Activated B cell treated with CpG ODN at 0.5 μM for 24 hours (primary cell): Measurements from ENCODE around the gene CORO1A. TPM values are rescaled to one million over a fixed set of nuclear protein-coding genes. Genes with fewer than 3 reads are reported as not detected.
"Not testable (repeated sequence)": the region's sequence is repeated elsewhere in the genome, so short reads cannot be mapped to it uniquely, and the experiment has no call there.

Experiments used
- ATAC-seq: fragments of 200-7000 bp; cut with Tn5 transposase; one replicate; pipeline ENCODE4 v1.10.0; 2021; ENCODE audit warnings: low read depth, mild to moderate bottlenecking, moderate library complexity
- CTCF ChIA-PET: fragments of 350-600 bp; sonication (Branson Sonifier 250); formaldehyde crosslinking; loops from one replicate; lab custom pipeline; 2021; ENCODE audit warnings: antibody characterized with exemption; lab: Charles Lee
- POLR2A ChIA-PET: fragments of 350-600 bp; sonication (Branson Sonifier 250); formaldehyde crosslinking; loops from one replicate; lab custom pipeline; 2021; ENCODE audit warnings: antibody characterized with exemption; lab: Charles Lee
- DNase-seq: peaks from one replicate; pipeline ENCODE4 v3.0.0; 2022
- H3K27ac Mint-ChIP-seq: one replicate; pipeline ENCODE4 v1.8.0; 2020; ENCODE audit warnings: mixed read lengths
- H3K27me3 Mint-ChIP-seq: one replicate; pipeline ENCODE4 v1.8.0; 2021; ENCODE audit warnings: mixed read lengths
- H3K36me3 Mint-ChIP-seq: one replicate; pipeline ENCODE4 v1.8.0; 2021; ENCODE audit warnings: low read depth, mixed read lengths
- H3K4me1 Mint-ChIP-seq: one replicate; pipeline ENCODE4 v1.8.0; 2021; ENCODE audit warnings: mixed read lengths
- H3K4me3 Mint-ChIP-seq: one replicate; pipeline ENCODE4 v1.8.0; 2020; ENCODE audit warnings: mild to moderate bottlenecking, mixed read lengths
- H3K9me3 Mint-ChIP-seq: one replicate; pipeline ENCODE4 v1.8.0; 2020; ENCODE audit warnings: mixed read lengths
- intact Hi-C: fragments of 100-400 bp; cut with micrococcal nuclease; formaldehyde crosslinking; loops from one replicate; pipeline ENCODE4 v1.15.1; 2024
- total RNA-seq: library from RNA; stranded (reverse); gene quantifications from 2 replicates; pipeline ENCODE4 v1.2.3, GENCODE V29; 2022
- TF ChIP-seq, protein P1 (sequence below): fragments of 200-600 bp; IDR thresholded peaks from one replicate; pipeline ENCODE4 v1.8.0; 2022; ENCODE audit warnings: antibody characterized with exemption, mild to moderate bottlenecking

The CORO1A gene
- total RNA-seq, 1 donor from 2014 or later = 1,030 TPM

DNA sequence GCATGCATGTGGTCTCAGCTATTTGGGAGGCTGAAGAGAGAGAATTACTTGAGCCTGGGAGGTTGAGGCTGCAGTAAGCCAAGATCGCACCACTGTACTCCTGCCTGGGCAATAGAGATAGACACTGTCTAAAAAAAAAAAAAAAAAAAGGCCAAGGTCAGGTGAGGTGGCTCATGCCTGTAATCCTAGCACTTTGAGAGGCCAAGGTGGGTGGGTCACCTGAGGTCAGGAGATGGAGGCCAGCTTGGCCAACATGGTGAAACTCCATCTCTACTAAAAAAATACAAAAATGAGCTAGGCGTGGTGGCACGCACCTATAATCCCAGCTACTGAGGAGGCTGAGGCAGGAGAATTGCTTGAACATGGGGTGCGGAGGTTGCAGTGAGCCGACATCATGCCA lies 28.2 kb upstream of the CORO1A start:
- ChIA-PET POLR2A (interaction anchor here (0.6 kb wide), 1 partner anchor 442 kb away, joined by 3 read pairs; no protein-coding TSS in a partner anchor), CTCF (no interaction called here)
- intact Hi-C loops = no loop called here
- H3K4me3 Mint-ChIP-seq = no peak overlapping the region
- no peaks in the 10 kb centered on the region for H3K27me3 Mint-ChIP-seq
- TF ChIP-seq, protein P1, sequence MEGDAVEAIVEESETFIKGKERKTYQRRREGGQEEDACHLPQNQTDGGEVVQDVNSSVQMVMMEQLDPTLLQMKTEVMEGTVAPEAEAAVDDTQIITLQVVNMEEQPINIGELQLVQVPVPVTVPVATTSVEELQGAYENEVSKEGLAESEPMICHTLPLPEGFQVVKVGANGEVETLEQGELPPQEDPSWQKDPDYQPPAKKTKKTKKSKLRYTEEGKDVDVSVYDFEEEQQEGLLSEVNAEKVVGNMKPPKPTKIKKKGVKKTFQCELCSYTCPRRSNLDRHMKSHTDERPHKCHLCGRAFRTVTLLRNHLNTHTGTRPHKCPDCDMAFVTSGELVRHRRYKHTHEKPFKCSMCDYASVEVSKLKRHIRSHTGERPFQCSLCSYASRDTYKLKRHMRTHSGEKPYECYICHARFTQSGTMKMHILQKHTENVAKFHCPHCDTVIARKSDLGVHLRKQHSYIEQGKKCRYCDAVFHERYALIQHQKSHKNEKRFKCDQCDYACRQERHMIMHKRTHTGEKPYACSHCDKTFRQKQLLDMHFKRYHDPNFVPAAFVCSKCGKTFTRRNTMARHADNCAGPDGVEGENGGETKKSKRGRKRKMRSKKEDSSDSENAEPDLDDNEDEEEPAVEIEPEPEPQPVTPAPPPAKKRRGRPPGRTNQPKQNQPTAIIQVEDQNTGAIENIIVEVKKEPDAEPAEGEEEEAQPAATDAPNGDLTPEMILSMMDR = no peak
- no peaks in the 10 kb centered on the region for H3K36me3 Mint-ChIP-seq
- DNase-seq (no peak), ATAC-seq (no peak)
- no peaks in the 10 kb centered on the region for H3K9me3 Mint-ChIP-seq
- peaks cover 5% of the 10 kb centered on the region for H3K4me1 Mint-ChIP-seq
- no peak overlapping the region for H3K27ac Mint-ChIP-seq

DNA sequence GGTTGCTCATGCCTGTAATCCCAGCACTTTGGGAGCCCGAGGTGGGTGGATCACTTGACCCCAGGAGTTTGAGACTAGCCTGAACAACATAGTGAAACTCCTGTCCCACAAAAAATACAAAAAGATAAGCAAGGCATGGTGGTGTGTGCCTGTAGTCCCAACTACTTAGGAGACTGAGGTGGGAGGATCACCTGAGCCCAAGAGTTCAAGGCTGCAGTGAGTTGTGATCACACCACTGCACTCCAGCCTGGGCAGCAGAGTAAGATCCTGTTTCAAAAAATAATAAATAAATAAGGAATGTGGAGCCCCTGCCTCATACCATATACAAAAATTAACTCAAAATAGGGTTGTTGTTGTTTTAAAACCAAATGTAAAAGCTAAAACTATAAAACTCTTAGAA lies 26.2 kb upstream of the CORO1A start:
- Mint-ChIP-seq H3K4me1 (no peaks in the 10 kb centered on the region), H3K27ac (no peak overlapping the region), H3K36me3 (no peaks in the 10 kb centered on the region), H3K4me3 (no peak overlapping the region), H3K9me3 (no peaks in the 10 kb centered on the region), H3K27me3 (no peaks in the 10 kb centered on the region)
- CTCF ChIA-PET = no interaction called here
- POLR2A ChIA-PET = interaction anchor here (0.6 to 1.2 kb wide), 2 partner anchors 26 to 29 kb away, joined by 3 to 4 read pairs; partner anchors contain the start of gene CORO1A
- ATAC-seq = no peak
- DNase-seq = no peak
- intact Hi-C loops = no loop called here
- TF ChIP-seq, protein P1 = no peak

DNA sequence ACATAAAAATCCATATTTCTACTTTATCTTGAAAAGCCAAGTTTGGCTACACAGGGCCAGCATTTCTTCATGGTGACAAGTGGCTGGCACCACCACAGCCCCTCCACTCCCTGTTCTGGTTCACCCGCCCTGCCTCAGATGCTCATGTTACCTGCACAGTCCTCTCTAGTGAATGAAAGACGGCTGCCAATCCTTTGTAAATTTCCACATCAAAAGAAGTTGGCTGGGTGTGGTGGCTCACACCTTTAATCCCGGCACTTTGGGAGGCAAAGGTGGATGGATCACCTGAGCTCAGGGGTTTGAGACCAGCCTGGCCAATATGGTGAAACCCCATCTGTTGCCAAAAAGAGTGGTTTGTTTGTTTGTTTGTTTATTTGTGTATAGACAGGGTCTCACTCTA lies 19.9 kb upstream of the CORO1A start:
- CTCF ChIA-PET = no interaction called here
- TF ChIP-seq, protein P1 = no peak
- H3K27me3 Mint-ChIP-seq = no peaks in the 10 kb centered on the region
- ATAC-seq = no peak
- POLR2A ChIA-PET = interaction anchor here (0.6 to 0.7 kb wide), 3 partner anchors 11 to 20 kb away, joined by 3 to 8 read pairs (median 3); no protein-coding TSS in a partner anchor
- no peak overlapping the region for H3K4me3 Mint-ChIP-seq
- H3K27ac Mint-ChIP-seq = no peak overlapping the region
- no peak for DNase-seq
- H3K4me1 Mint-ChIP-seq = peaks cover 26% of the 10 kb centered on the region
- no peaks in the 10 kb centered on the region for H3K36me3 Mint-ChIP-seq
- no peaks in the 10 kb centered on the region for H3K9me3 Mint-ChIP-seq
- intact Hi-C loops = no loop called here

DNA sequence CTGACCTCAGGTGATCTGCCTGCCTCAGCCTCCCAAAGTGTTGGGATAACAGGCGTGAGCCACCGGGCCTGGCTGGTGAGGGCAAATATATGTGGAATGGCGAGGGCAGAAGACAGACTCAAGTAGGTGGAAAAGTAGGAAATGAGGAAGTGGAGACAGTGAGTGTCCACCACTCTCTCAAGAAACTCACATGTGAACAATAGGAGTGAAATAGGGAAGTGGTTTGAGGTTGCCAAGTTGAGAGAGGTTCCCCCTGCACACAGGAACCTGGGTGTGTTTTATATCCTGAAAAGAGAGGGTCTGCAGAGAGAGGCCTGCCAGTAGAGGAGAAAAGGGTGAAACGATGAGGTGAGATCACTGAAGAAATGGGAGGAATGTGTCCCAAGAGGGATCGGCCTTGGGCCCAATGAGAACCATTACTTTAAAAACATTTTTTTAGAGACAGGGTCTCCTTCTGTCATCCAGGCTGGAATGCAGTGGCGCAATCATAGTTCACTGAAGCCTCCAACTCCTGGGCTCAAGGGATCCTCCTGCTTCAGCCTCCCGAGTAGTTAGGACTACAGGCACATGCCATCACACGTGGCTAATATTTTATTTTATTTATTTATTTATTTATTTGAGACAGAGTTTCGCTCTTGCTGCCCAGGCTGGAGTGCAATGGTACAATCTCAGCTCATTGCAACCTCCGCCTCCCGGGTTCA lies 17.1 kb upstream of the CORO1A start:
- peak overlapping the region; percentile 7 for H3K4me3 Mint-ChIP-seq
- CTCF ChIA-PET = interaction anchor here (0.9 kb wide), 1 partner anchor 74 kb away, joined by 3 read pairs; no protein-coding TSS in a partner anchor
- intact Hi-C loops = loop anchor here (5.0 kb wide), 1 partner anchor 44 kb away; the partner anchor contains the start of gene MAPK3
- H3K9me3 Mint-ChIP-seq = no peaks in the 10 kb centered on the region
- TF ChIP-seq, protein P1 = no peak
- peak overlapping the region; percentile 70 for H3K27ac Mint-ChIP-seq
- no peaks in the 10 kb centered on the region for H3K27me3 Mint-ChIP-seq
- ATAC-seq (peak; percentile 97), DNase-seq (no peak)
- H3K4me1 Mint-ChIP-seq = peaks cover 26% of the 10 kb centered on the region
- POLR2A ChIA-PET = interaction anchor here (1.1 kb wide), 1 partner anchor 17 kb away, joined by 5 read pairs; the partner anchor contains the start of gene CORO1A
- H3K36me3 Mint-ChIP-seq = no peaks in the 10 kb centered on the region

DNA sequence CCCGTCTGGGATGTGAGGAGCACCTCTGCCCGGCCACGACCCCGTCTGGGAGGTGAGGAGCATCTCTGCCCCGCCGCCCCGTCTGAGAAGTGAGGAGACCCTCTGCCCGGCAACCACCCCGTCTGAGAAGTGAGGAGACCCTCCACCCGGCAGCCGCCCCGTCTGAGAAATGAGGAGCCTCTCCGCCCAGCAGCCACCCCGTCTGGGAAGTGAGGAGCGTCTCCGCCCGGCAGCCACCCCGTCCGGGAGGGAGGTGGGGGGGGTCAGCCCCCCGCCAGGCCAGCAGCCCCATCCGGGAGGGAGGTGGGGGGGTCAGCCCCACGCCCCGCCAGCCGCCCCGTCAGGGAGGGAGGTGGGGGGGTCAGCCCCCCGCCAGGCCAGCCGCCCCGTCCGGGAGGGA lies 14.7 kb upstream of the CORO1A start:
- DNase-seq, H3K4me3 Mint-ChIP-seq, H3K9me3 Mint-ChIP-seq, CTCF ChIA-PET, ATAC-seq, H3K27ac Mint-ChIP-seq, H3K27me3 Mint-ChIP-seq, POLR2A ChIA-PET, H3K36me3 Mint-ChIP-seq: not testable (repeated sequence)
- H3K4me1 Mint-ChIP-seq = peaks cover 26% of the 10 kb centered on the region
- intact Hi-C loops = loop anchor here (5.0 kb wide), 1 partner anchor 46 kb away; the partner anchor contains the start of gene MAPK3

DNA sequence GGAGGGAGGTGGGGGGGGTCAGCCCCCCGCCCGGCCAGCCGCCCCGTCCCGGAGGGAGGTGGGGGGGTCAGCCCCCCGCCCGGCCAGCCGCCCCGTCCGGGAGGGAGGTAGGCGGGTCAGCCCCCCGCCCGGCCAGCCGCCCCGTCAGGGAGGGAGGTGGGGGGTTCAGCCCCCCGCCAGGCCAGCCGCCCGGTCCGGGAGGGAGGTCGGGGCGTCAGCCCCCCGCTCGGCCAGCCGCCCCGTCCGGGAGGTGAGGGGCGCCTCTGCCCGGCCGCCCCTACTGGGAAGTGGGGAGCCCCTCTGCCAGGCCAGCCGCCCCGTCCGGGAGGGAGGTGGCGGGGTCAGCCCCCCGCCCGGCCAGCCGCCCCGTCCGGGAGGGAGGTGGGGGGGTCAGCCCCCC lies 14.0 kb upstream of the CORO1A start:
- H3K4me3 Mint-ChIP-seq, ATAC-seq, CTCF ChIA-PET, DNase-seq, H3K9me3 Mint-ChIP-seq, H3K27ac Mint-ChIP-seq, H3K27me3 Mint-ChIP-seq, POLR2A ChIA-PET, H3K36me3 Mint-ChIP-seq: not testable (repeated sequence)
- intact Hi-C loops = loop anchor here (5.0 kb wide), 1 partner anchor 47 kb away; the partner anchor contains the start of gene MAPK3
- H3K4me1 Mint-ChIP-seq = peaks cover 26% of the 10 kb centered on the region

DNA sequence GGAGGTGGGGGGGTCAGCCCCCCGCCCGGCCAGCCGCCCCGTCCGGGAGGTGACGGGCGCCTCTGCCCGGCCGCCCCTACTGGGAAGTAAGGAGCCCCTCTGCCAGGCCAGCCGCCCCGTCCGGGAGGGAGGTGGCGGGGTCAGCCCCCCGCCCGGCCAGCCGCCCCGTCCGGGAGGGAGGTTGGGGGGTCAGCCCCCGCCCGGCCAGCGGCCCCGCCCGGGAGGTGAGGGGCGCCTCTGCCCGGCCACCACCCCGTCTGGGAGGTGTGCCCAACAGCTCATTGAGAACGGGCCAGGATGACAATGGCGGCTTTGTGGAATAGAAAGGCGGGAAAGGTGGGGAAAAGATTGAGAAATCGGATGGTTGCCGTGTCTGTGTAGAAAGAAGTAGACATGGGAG lies 13.3 kb upstream of the CORO1A start:
- CTCF ChIA-PET, H3K27ac Mint-ChIP-seq, H3K4me3 Mint-ChIP-seq, POLR2A ChIA-PET, ATAC-seq, H3K36me3 Mint-ChIP-seq, H3K27me3 Mint-ChIP-seq, intact Hi-C loops, H3K9me3 Mint-ChIP-seq, DNase-seq: not testable (repeated sequence)
- H3K4me1 Mint-ChIP-seq = peaks cover 22% of the 10 kb centered on the region
